ENCODE measurements around the gene TYK2. TPM values are rescaled to one million over a fixed set of nuclear protein-coding genes. Genes with fewer than 3 reads are reported as not detected.

TYK2 gene
- total and polyA plus RNA-seq, 9 of the 15 experiments (the other 6 are each of a cell fraction or from before 2014, with no cell fraction given), result 15.0 to 182 (median 85.9) TPM

DNA sequence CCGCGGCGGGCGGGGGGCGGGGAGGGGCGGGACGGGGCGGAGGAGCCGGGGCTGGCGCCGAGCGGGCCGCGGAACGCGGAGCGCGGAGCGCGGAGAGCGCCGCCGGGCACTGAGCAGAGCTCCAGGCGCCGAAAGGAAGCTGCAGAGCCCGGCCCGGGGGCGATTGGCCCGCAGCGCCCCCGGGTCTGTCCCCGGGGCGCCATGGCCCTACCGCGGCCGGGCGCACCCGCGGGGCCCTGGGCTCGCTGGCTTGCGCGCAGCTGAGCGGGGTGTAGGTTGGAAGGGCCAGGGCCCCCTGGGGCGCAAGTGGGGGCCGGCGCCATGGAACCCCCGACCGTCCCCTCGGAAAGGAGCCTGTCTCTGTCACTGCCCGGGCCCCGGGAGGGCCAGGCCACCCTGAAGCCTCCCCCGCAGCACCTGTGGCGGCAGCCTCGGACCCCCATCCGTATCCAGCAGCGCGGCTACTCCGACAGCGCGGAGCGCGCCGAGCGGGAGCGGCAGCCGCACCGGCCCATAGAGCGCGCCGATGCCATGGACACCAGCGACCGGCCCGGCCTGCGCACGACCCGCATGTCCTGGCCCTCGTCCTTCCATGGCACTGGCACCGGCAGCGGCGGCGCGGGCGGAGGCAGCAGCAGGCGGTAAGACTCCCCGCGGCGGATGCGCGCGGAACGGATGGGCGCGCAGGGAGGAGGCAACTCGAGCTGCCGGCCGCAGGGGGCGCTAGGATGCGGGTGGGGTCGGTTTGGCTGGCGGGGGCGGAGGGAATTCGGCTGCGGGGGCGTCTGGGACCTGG, 40.3 kb upstream of the TYK2 start, which contains the start of gene PDE4A (continued):
- TF ChIP-seq NELFE (IDR thresholded peaks at IDR 0.05; ENCODE audit: insufficient read depth, insufficient read length), result no peak
- no peak for TF ChIP-seq POLR3G (IDR thresholded peaks at IDR 0.05; ENCODE audit: extremely low read depth, insufficient read length, insufficient replicate concordance)
- no peak for TF ChIP-seq BCOR (IDR thresholded peaks at IDR 0.05)
- peak; percentile 40; the same call in 1 of the 2 replicates for TF ChIP-seq PHF8 (IDR thresholded peaks at IDR 0.05; ENCODE audit: borderline replicate concordance, low read length)
- no peak for TF ChIP-seq DEAF1 (CRISPR knock-in tag; IDR thresholded peaks at IDR 0.05)
- TF ChIP-seq NFIC (IDR thresholded peaks at IDR 0.05), result no peak
- TF ChIP-seq ZZZ3 (IDR thresholded peaks at IDR 0.05), result no peak
- no peak for TF ChIP-seq E2F4 (CRISPR knock-in tag; IDR thresholded peaks at IDR 0.05; ENCODE audit: low read depth)
- peak; percentile 54 for TF ChIP-seq NEUROD1 (IDR thresholded peaks at IDR 0.05; ENCODE audit: borderline replicate concordance, low read depth, low read length, partially characterized antibody)
- TF ChIP-seq TBL1XR1 (IDR thresholded peaks at IDR 0.05; ENCODE audit: low read length in 2 of 2), result no peak
- TF ChIP-seq TBP (optimal IDR thresholded peaks at IDR 0.05; ENCODE audit: low read depth, low read length), result no peak
- TF ChIP-seq ZNF717 (CRISPR knock-in tag; IDR thresholded peaks at IDR 0.05), result no peak
- TF ChIP-seq YY1 (IDR thresholded peaks at IDR 0.05; ENCODE audit: borderline replicate concordance in 1 of 3, control insufficient read depth in 1 of 3, extremely low read depth in 1 of 3, insufficient read depth in 3 of 3, insufficient read length in 1 of 3, insufficient replicate concordance in 2 of 3, low read depth in 1 of 3, low read length in 2 of 3), result peak in 2 of 3 experiments; percentile 12 to 56
- TF ChIP-seq SMAD3 (CRISPR knock-in tag; conservative IDR thresholded peaks at IDR 0.05), result no peak
- no peak for TF ChIP-seq TRIM28 (IDR thresholded peaks at IDR 0.05)
- no peak for TF ChIP-seq ZMIZ1 (IDR thresholded peaks at IDR 0.05; ENCODE audit: low read depth in 2 of 2, low read length in 2 of 2)
- TF ChIP-seq VEZF1 (CRISPR knock-in tag; IDR thresholded peaks at IDR 0.05), result peak; percentile 70

Data from K562 (cell line).